Measurements from ENCODE around the gene BICC1.

BICC1 gene

GRCh38 chr10:58818900-58819299, 306.2 kb downstream of the BICC1 start:
- no peak overlapping the region for H3K27ac ChIP-seq (replicated peaks)

GRCh38 chr10:58820386-58820785, 307.7 kb downstream of the BICC1 start:
- H3K27ac ChIP-seq (replicated peaks): no peak overlapping the region
- TF ChIP-seq SPI1 (IDR thresholded peaks at IDR 0.05; ENCODE audit: borderline replicate concordance, low read depth): no peak
- TF ChIP-seq POLR2AphosphoS5 (IDR thresholded peaks at IDR 0.05; ENCODE audit: low read depth): no peak
- TF ChIP-seq GABPA (IDR thresholded peaks at IDR 0.05; ENCODE audit: low read depth): no peak
- no peak for TF ChIP-seq REST (IDR thresholded peaks at IDR 0.05; ENCODE audit: insufficient replicate concordance, low read depth)
- TF ChIP-seq CTCF (IDR thresholded peaks at IDR 0.05; ENCODE audit: insufficient read depth, low read length): no peak

More at GRCh38 chr10:58818900-58819299, 306.2 kb downstream of the BICC1 start:
- peaks cover 3% of the 10 kb centered on the region for H3K27me3 ChIP-seq (ENCODE audit: insufficient read depth, poor library complexity, severe bottlenecking)
- H3K4me3 ChIP-seq (replicated peaks; ENCODE audit: insufficient read depth, low read length): no peak overlapping the region
- DNase-seq (ENCODE audit: low read depth in 1 of 2, low spot score in 1 of 2): no peak
- TF ChIP-seq SPI1 (IDR thresholded peaks at IDR 0.05; ENCODE audit: borderline replicate concordance, low read depth) (no peak), GABPA (IDR thresholded peaks at IDR 0.05; ENCODE audit: low read depth) (no peak), POLR2AphosphoS5 (IDR thresholded peaks at IDR 0.05; ENCODE audit: low read depth) (no peak), REST (IDR thresholded peaks at IDR 0.05; ENCODE audit: insufficient replicate concordance, low read depth) (no peak), CTCF (IDR thresholded peaks at IDR 0.05; ENCODE audit: insufficient read depth, low read length) (no peak)

GRCh38 chr10:58820861-58821751, 308.4 kb downstream of the BICC1 start:
- DNase-seq (ENCODE audit: low read depth in 1 of 2, low spot score in 1 of 2): no peak
- TF ChIP-seq CTCF (IDR thresholded peaks at IDR 0.05; ENCODE audit: insufficient read depth, low read length): no peak
- no peak for TF ChIP-seq POLR2AphosphoS5 (IDR thresholded peaks at IDR 0.05; ENCODE audit: low read depth)
- no peak for TF ChIP-seq GABPA (IDR thresholded peaks at IDR 0.05; ENCODE audit: low read depth)
- TF ChIP-seq REST (IDR thresholded peaks at IDR 0.05; ENCODE audit: insufficient replicate concordance, low read depth): no peak
- TF ChIP-seq SPI1 (IDR thresholded peaks at IDR 0.05; ENCODE audit: borderline replicate concordance, low read depth): no peak
- Histone ChIP-seq H3K27ac (replicated peaks) (no peak overlapping the region), H3K27me3 (ENCODE audit: insufficient read depth, poor library complexity, severe bottlenecking) (peaks cover 3% of the 10 kb centered on the region), H3K4me3 (replicated peaks; ENCODE audit: insufficient read depth, low read length) (no peak overlapping the region)

More at GRCh38 chr10:58820386-58820785, 307.7 kb downstream of the BICC1 start:
- DNase-seq (ENCODE audit: low read depth in 1 of 2, low spot score in 1 of 2): no peak
- peaks cover 3% of the 10 kb centered on the region for H3K27me3 ChIP-seq (ENCODE audit: insufficient read depth, poor library complexity, severe bottlenecking)
- no peak overlapping the region for H3K4me3 ChIP-seq (replicated peaks; ENCODE audit: insufficient read depth, low read length)

Data from HL-60 (cell line).